CD4-positive, alpha-beta T cell (primary cell): ENCODE measurements around the gene MTHFR. TPM values are rescaled to one million over a fixed set of nuclear protein-coding genes. Genes with fewer than 3 reads are reported as not detected.

Experiments used
- ATAC-seq: fragments of 200-7000 bp; cut with Tn5 transposase; one replicate; pipeline ENCODE4 v1.10.0; 2022; ENCODE audit warnings: mild to moderate bottlenecking; ENCODE audit not compliant: poor library complexity
- CTCF ChIA-PET: fragments of 350-600 bp; sonication (Branson Sonifier 250); formaldehyde crosslinking; loops from one replicate; lab custom pipeline; 2021; ENCODE audit warnings: antibody characterized with exemption, inconsistent platforms; lab: Charles Lee
- POLR2A ChIA-PET: fragments of 350-600 bp; sonication (Branson Sonifier 250); formaldehyde crosslinking; loops from one replicate; lab custom pipeline; 2021; ENCODE audit warnings: antibody characterized with exemption, inconsistent platforms; lab: Charles Lee
- DNase-seq, 14 experiments: peaks; one replicate each; pipeline ENCODE4 v3.0.0-alpha.2; 2013 to 2020; ENCODE audit warnings: mixed read lengths in 2 of 14
- H3K27ac ChIP-seq, 2 donors: one replicate each; pipeline versions ENCODE4 v1.5.1 to v1.7.0; 2013; ENCODE audit warnings: low read length in 2 of 2, low read depth in 1 of 2, mild to moderate bottlenecking in 1 of 2
- H3K27me3 ChIP-seq, 2 experiments: 1 replicate in 1 of 2; 2 replicates in 1 of 2; pipeline versions ENCODE4 v1.6.1 to v1.7.0; 2013; ENCODE audit warnings: low read length in 2 of 2, control low read depth in 1 of 2, mild to moderate bottlenecking in 1 of 2, moderate library complexity in 1 of 2; ENCODE audit not compliant: insufficient read depth in 2 of 2, control insufficient read depth in 1 of 2
- H3K36me3 ChIP-seq: one replicate; pipeline ENCODE4 v1.6.1; 2013; ENCODE audit warnings: low read length, control low read depth; ENCODE audit not compliant: insufficient read depth
- H3K4me1 ChIP-seq: one replicate; pipeline ENCODE4 v1.6.1; 2013; ENCODE audit warnings: low read length, control low read depth; ENCODE audit not compliant: insufficient read depth
- H3K4me3 ChIP-seq: one replicate; pipeline ENCODE4 v1.5.1; 2013; ENCODE audit warnings: mild to moderate bottlenecking, low read length, moderate library complexity
- H3K9me3 ChIP-seq, 2 experiments: 1 replicate in 1 of 2; 2 replicates in 1 of 2; pipeline versions ENCODE4 v1.6.1 to v1.7.0; 2013; ENCODE audit warnings: low read length in 2 of 2, mild to moderate bottlenecking in 2 of 2, control low read depth in 1 of 2, moderate library complexity in 1 of 2; ENCODE audit not compliant: control insufficient read depth in 1 of 2, insufficient read depth in 1 of 2
- H3K27ac Mint-ChIP-seq: one replicate; pipeline ENCODE4 v1.8.0; 2020; ENCODE audit warnings: mixed read lengths
- H3K27me3 Mint-ChIP-seq: one replicate; pipeline ENCODE4 v1.8.0; 2021; ENCODE audit warnings: mixed read lengths
- H3K36me3 Mint-ChIP-seq: one replicate; pipeline ENCODE4 v1.8.0; 2021; ENCODE audit warnings: low read depth, mixed read lengths
- H3K4me1 Mint-ChIP-seq: one replicate; pipeline ENCODE4 v1.8.0; 2021; ENCODE audit warnings: low read depth, mixed read lengths
- H3K4me3 Mint-ChIP-seq: one replicate; pipeline ENCODE4 v1.8.0; 2020; ENCODE audit warnings: mild to moderate bottlenecking, mixed read lengths
- H3K9me3 Mint-ChIP-seq: one replicate; pipeline ENCODE4 v1.8.0; 2020; ENCODE audit warnings: mixed read lengths
- intact Hi-C, 2 experiments: fragments of 100-400 bp; cut with DNase I in 1 of 2; cut with micrococcal nuclease in 1 of 2; formaldehyde crosslinking; loops; one replicate each; pipeline versions ENCODE4 v1.15.1 to v1.9.0; 2023 to 2025; cut with DNase I, micrococcal nuclease
- total RNA-seq, 174 experiments: library from RNA in 2 of 174; stranded (reverse) in 2 of 174; gene quantifications; one replicate each; pipeline ENCODE4 v1.2.3 and lab custom pipeline; 2021 to 2026
- TF ChIP-seq, protein P1 (sequence below): fragments of 200-600 bp; IDR thresholded peaks from one replicate; pipeline ENCODE4 v1.8.0; 2022; ENCODE audit warnings: antibody characterized with exemption, mild to moderate bottlenecking

MTHFR gene
- total RNA-seq, 2 experiments from 2014 or later = 30.8 to 31.3 TPM

DNA sequence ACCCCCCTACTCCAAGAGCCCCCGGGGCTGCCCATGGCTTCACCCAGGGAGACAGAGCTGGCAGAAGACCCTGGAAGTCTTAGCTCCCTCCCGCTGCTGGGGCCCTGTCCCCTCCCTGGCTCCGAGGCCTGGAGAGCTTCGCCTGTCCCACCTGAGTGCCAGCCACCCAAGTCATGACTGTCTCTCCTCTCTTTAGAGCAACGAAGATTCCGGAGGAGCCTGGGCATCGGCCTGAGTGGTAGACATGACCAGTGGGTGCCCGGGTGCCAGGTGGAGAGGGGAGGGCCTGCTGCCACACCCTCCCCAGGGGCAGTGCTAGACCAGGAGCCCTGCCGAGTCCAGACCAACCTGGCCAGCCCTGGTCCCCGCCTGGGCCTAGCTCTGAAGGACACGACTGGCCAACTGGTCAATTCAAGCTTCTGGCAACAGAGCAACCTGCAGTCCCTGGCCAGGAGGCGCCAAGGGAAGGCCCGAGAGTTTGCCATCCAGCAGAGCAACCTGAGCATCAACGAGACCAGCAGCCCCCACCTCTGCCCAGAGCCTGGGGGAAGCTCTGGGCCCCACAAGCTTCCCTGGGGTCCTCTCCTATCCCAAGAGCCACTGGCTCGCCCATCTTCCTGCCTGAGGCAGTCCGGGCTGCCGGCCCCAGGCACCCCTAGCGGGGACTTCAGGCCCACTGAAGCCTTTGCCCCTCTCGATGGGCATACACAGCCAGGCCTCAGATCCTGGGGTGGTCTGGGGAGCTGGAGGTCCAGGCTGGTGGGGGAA lies 39.9 kb downstream of the MTHFR start:
- H3K4me3 ChIP-seq = no peak overlapping the region
- Mint-ChIP-seq H3K36me3 (no peaks in the 10 kb centered on the region), H3K4me3 (no peak overlapping the region), H3K9me3 (no peaks in the 10 kb centered on the region), H3K27me3 (peaks cover 21% of the 10 kb centered on the region), H3K4me1 (no peaks in the 10 kb centered on the region), H3K27ac (no peak overlapping the region)
- ChIA-PET CTCF (no interaction called here), POLR2A (no interaction called here)
- no peak overlapping the region for H3K27ac ChIP-seq
- no peak for ATAC-seq
- H3K27me3 ChIP-seq = peaks cover 5 to 21% of the 10 kb centered on the region in 2 experiments
- H3K4me1 ChIP-seq = peaks cover 10% of the 10 kb centered on the region
- intact Hi-C loops = no loop called here
- peak in 1 of 14 experiments; percentile 7 for DNase-seq
- TF ChIP-seq, protein P1, sequence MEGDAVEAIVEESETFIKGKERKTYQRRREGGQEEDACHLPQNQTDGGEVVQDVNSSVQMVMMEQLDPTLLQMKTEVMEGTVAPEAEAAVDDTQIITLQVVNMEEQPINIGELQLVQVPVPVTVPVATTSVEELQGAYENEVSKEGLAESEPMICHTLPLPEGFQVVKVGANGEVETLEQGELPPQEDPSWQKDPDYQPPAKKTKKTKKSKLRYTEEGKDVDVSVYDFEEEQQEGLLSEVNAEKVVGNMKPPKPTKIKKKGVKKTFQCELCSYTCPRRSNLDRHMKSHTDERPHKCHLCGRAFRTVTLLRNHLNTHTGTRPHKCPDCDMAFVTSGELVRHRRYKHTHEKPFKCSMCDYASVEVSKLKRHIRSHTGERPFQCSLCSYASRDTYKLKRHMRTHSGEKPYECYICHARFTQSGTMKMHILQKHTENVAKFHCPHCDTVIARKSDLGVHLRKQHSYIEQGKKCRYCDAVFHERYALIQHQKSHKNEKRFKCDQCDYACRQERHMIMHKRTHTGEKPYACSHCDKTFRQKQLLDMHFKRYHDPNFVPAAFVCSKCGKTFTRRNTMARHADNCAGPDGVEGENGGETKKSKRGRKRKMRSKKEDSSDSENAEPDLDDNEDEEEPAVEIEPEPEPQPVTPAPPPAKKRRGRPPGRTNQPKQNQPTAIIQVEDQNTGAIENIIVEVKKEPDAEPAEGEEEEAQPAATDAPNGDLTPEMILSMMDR = no peak
- no peaks in the 10 kb centered on the region for H3K36me3 ChIP-seq
- peaks cover 0 to 5% of the 10 kb centered on the region in 2 experiments for H3K9me3 ChIP-seq

DNA sequence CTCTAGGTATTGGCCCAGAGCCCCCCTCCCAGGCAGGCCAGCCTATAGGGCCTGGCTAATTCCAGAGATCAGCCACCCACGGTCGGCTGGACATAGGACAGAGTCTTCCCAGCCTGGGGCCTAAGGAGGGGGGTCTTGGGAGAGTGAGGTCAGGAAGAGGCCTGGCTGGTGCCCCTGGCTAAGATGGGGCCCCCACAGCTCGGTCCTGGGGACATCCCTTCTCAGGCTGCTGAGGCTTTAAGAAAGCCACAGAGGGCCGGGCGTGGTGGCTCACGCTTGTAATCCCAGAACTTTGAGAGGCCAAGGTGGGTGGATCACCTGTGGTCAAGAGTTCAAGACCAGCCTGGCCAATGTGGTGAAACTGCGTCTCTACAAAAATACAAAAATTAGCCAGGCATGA lies 41.2 kb downstream of the MTHFR start:
- no peak overlapping the region for H3K4me3 Mint-ChIP-seq
- ChIA-PET POLR2A (no interaction called here), CTCF (no interaction called here)
- no peak for ATAC-seq
- no peaks in the 10 kb centered on the region for H3K4me1 Mint-ChIP-seq
- Histone ChIP-seq H3K4me1 (peaks cover 10% of the 10 kb centered on the region), H3K9me3 (peaks cover 0 to 5% of the 10 kb centered on the region in 2 experiments), H3K36me3 (no peaks in the 10 kb centered on the region), H3K27me3 (peaks cover 5 to 21% of the 10 kb centered on the region in 2 experiments), H3K27ac (no peak overlapping the region), H3K4me3 (no peak overlapping the region)
- H3K27me3 Mint-ChIP-seq = peaks cover 28% of the 10 kb centered on the region
- no peaks in the 10 kb centered on the region for H3K9me3 Mint-ChIP-seq
- intact Hi-C loops = no loop called here
- TF ChIP-seq, protein P1 = no peak
- no peak overlapping the region for H3K27ac Mint-ChIP-seq
- DNase-seq = peak in 1 of 14 experiments; percentile 6
- no peaks in the 10 kb centered on the region for H3K36me3 Mint-ChIP-seq

DNA sequence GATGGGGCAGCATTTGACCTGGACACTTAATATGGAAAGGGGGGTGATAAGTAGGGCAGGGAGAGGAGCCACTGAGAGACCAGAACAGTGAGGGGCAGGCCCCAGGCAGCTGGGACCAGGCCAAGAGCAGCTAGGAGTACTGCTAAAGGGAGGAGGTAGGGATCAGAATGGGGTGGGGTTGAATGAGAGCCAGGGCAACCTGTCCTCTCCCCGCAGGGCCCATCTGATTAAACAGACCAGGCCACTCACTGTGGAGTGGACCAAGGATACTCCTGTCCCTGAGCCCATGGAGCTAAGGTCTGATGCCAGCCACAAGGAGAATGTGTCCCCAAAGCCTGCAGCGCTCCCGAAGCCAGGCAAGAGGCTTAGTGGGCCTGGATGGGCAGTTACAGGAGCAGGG lies 41.6 kb downstream of the MTHFR start:
- peaks cover 10% of the 10 kb centered on the region for H3K4me1 ChIP-seq
- TF ChIP-seq, protein P1 = no peak
- intact Hi-C loops = no loop called here
- H3K27me3 Mint-ChIP-seq = peaks cover 28% of the 10 kb centered on the region
- no peaks in the 10 kb centered on the region for H3K9me3 Mint-ChIP-seq
- H3K4me3 Mint-ChIP-seq = no peak overlapping the region
- no peak overlapping the region for H3K27ac Mint-ChIP-seq
- no peak overlapping the region for H3K4me3 ChIP-seq
- ATAC-seq = no peak
- peaks cover 0 to 5% of the 10 kb centered on the region in 2 experiments for H3K9me3 ChIP-seq
- H3K27ac ChIP-seq = no peak overlapping the region
- DNase-seq = no peak
- POLR2A ChIA-PET = no interaction called here
- CTCF ChIA-PET = no interaction called here
- no peaks in the 10 kb centered on the region for H3K36me3 Mint-ChIP-seq
- peaks cover 5 to 21% of the 10 kb centered on the region in 2 experiments for H3K27me3 ChIP-seq
- H3K36me3 ChIP-seq = no peaks in the 10 kb centered on the region
- H3K4me1 Mint-ChIP-seq = no peaks in the 10 kb centered on the region
